IMR-90 (cell line): ENCODE results near the gene MED17. TPM values are rescaled to one million over a fixed set of nuclear protein-coding genes. Genes with fewer than 3 reads are reported as not detected.

Experiments used
- ATAC-seq: fragments of 200-7000 bp; cut with Tn5 transposase; 2 replicates; pipeline ENCODE4 v1.9.1; 2020; ENCODE audit warnings: low read depth, mild to moderate bottlenecking, moderate library complexity
- BruUV-seq: library from RNA; stranded (reverse); fragments of 400-500 nt; replicated peaks from 2 replicates; lab custom pipeline; 2021; lab: Mats Ljungman, UMichigan
- CTCF ChIA-PET: fragments of 300-600 bp; formaldehyde crosslinking; extraction: SDS; loops from one replicate; lab custom pipeline; 2021; ENCODE audit warnings: antibody characterized with exemption; lab: Yijun Ruan, JAX
- POLR2A ChIA-PET: fragments of 300-600 bp; sonication (Branson Sonifier 250); formaldehyde crosslinking; loops from one replicate; lab custom pipeline; 2022; ENCODE audit warnings: antibody characterized with exemption; ENCODE audit not compliant: unreplicated experiment; lab: Charles Lee
- DNase-seq: peaks from one replicate; pipeline ENCODE4 v3.0.0; 2013
- H2AFZ ChIP-seq: replicated peaks from 2 replicates; pipeline ENCODE3; 2013; ENCODE audit warnings: low read length, mild to moderate bottlenecking; ENCODE audit not compliant: poor library complexity
- H2AK5ac ChIP-seq: 2 replicates; pipeline ENCODE4 v1.6.1; 2013; ENCODE audit warnings: low read depth, low read length, inconsistent platforms
- H2AK9ac ChIP-seq: replicated peaks from 2 replicates; pipeline ENCODE3; 2013; ENCODE audit warnings: mild to moderate bottlenecking, low read depth, low read length, moderate library complexity; ENCODE audit not compliant: poor library complexity
- H2BK120ac ChIP-seq: 2 replicates; pipeline ENCODE4 v1.6.1; 2013; ENCODE audit warnings: low read depth, low read length, inconsistent platforms
- H2BK15ac ChIP-seq: 3 replicates; pipeline ENCODE4 v1.6.1; 2013; ENCODE audit warnings: low read depth, low read length, inconsistent platforms
- H2BK20ac ChIP-seq: 2 replicates; pipeline ENCODE4 v1.6.1; 2013; ENCODE audit warnings: low read depth, mild to moderate bottlenecking, inconsistent platforms, low read length, moderate library complexity
- H2BK5ac ChIP-seq: 2 replicates; pipeline ENCODE4 v1.6.1; 2013; ENCODE audit warnings: mild to moderate bottlenecking, low read depth, low read length, inconsistent platforms; ENCODE audit not compliant: poor library complexity, severe bottlenecking
- H3K14ac ChIP-seq: replicated peaks from 2 replicates; pipeline ENCODE4 v1.6.1; 2013; ENCODE audit warnings: low read depth, low read length, inconsistent platforms
- H3K18ac ChIP-seq: 2 replicates; pipeline ENCODE4 v1.6.1; 2013; ENCODE audit warnings: low read depth, low read length, control low read depth
- H3K23ac ChIP-seq: 2 replicates; pipeline ENCODE4 v1.6.1; 2013; ENCODE audit warnings: low read depth, low read length, inconsistent platforms
- H3K27ac ChIP-seq: 2 replicates; pipeline ENCODE4 v1.5.1; 2013; ENCODE audit warnings: mild to moderate bottlenecking, control low read depth, low read length; ENCODE audit not compliant: insufficient read depth
- H3K27me3 ChIP-seq: 2 replicates; pipeline ENCODE4 v1.6.1; 2013; ENCODE audit warnings: low read length; ENCODE audit not compliant: control insufficient read depth, insufficient read depth
- H3K36me3 ChIP-seq: 2 replicates; pipeline ENCODE4 v1.6.1; 2013; ENCODE audit warnings: low read length, mixed read lengths; ENCODE audit not compliant: control insufficient read depth, insufficient read depth
- H3K4ac ChIP-seq: 2 replicates; pipeline ENCODE4 v1.6.1; 2013; ENCODE audit warnings: low read depth, low read length, inconsistent platforms
- H3K4me1 ChIP-seq: 2 replicates; pipeline ENCODE4 v1.6.1; 2013; ENCODE audit warnings: low read length, mixed read lengths; ENCODE audit not compliant: control insufficient read depth, insufficient read depth
- H3K4me2 ChIP-seq: 2 replicates; pipeline ENCODE4 v1.6.1; 2013; ENCODE audit warnings: low read depth, mild to moderate bottlenecking, control low read depth, low read length, moderate library complexity
- H3K4me3 ChIP-seq: 2 replicates; pipeline ENCODE4 v1.5.1; 2013; ENCODE audit warnings: low read depth, mild to moderate bottlenecking, control low read depth, low read length, moderate library complexity; ENCODE audit not compliant: insufficient read depth
- H3K56ac ChIP-seq: 2 replicates; pipeline ENCODE4 v1.6.1; 2013; ENCODE audit warnings: low read length, inconsistent platforms; ENCODE audit not compliant: insufficient read depth; ENCODE audit errors: extremely low read depth
- H3K79me1 ChIP-seq, 2 experiments: 2 replicates each; pipeline ENCODE4 v1.6.1; 2013; ENCODE audit warnings: low read length in 2 of 2, inconsistent platforms in 1 of 2, low read depth in 1 of 2
- H3K9ac ChIP-seq: 2 replicates; pipeline ENCODE4 v1.6.1; 2013; ENCODE audit warnings: low read depth, low read length, control low read depth
- H3K9me1 ChIP-seq: 2 replicates; pipeline ENCODE4 v1.6.1; 2013; ENCODE audit warnings: low read length, inconsistent platforms; ENCODE audit not compliant: insufficient read depth
- H3K9me3 ChIP-seq: 2 replicates; pipeline ENCODE4 v1.6.1; 2013; ENCODE audit warnings: low read length; ENCODE audit not compliant: control insufficient read depth, insufficient read depth
- H4K20me1 ChIP-seq: 2 replicates; pipeline ENCODE4 v1.6.1; 2013; ENCODE audit warnings: low read length, inconsistent platforms; ENCODE audit not compliant: insufficient read depth
- H4K5ac ChIP-seq: 2 replicates; pipeline ENCODE4 v1.6.1; 2013; ENCODE audit warnings: mild to moderate bottlenecking, low read depth, low read length, control low read depth
- H4K8ac ChIP-seq, 2 experiments: 2 replicates each; pipeline ENCODE4 v1.6.1; 2013; ENCODE audit warnings: low read depth in 2 of 2, low read length in 2 of 2, control low read depth in 1 of 2, inconsistent platforms in 1 of 2
- H4K91ac ChIP-seq: 2 replicates; pipeline ENCODE4 v1.6.1; 2013; ENCODE audit warnings: low read depth, low read length, inconsistent platforms; ENCODE audit not compliant: insufficient read depth
- CEBPB ChIP-seq: IDR thresholded peaks from 2 replicates; pipeline ENCODE4 v1.6.1; 2012; ENCODE audit warnings: low read depth, low read length, improper control_type of control experiment
- CHD1 ChIP-seq: IDR thresholded peaks from 2 replicates; pipeline ENCODE4 v1.6.1; 2012; ENCODE audit warnings: low read depth, low read length, improper control_type of control experiment
- FOS ChIP-seq: fragments of 150-350 bp; IDR thresholded peaks from 2 replicates; pipeline ENCODE4 v1.6.1; 2016; ENCODE audit warnings: low read depth, low read length
- MAFK ChIP-seq: IDR thresholded peaks from 2 replicates; pipeline ENCODE4 v1.6.1; 2012; ENCODE audit warnings: low read depth, low read length, improper control_type of control experiment
- MXI1 ChIP-seq: IDR thresholded peaks from 2 replicates; pipeline ENCODE4 v1.6.1; 2012; ENCODE audit warnings: low read depth, mild to moderate bottlenecking, low read length, moderate library complexity, borderline replicate concordance
- NFE2L2 ChIP-seq: fragments of 150-350 bp; IDR thresholded peaks from 2 replicates; pipeline ENCODE4 v1.6.1; 2016; ENCODE audit warnings: low read depth, mild to moderate bottlenecking, low read length
- RCOR1 ChIP-seq: IDR thresholded peaks from 2 replicates; pipeline ENCODE4 v1.6.1; 2012; ENCODE audit warnings: mild to moderate bottlenecking, low read length, improper control_type of control experiment; ENCODE audit not compliant: insufficient replicate concordance
- SMC3 ChIP-seq: fragments of 150-350 bp; IDR thresholded peaks from 2 replicates; pipeline ENCODE4 v1.6.1; 2016; ENCODE audit warnings: low read depth, mild to moderate bottlenecking, antibody characterized with exemption, low read length, moderate library complexity
- whole genome bisulfite sequencing, 2 experiments: methylation state at CpG; one replicate each; pipeline versions ENCODE4 v1.1.5 to v1.1.7; 2013; ENCODE audit warnings: missing lambda C conversion rate in 2 of 2; ENCODE audit not compliant: insufficient read length in 1 of 2; ENCODE audit errors: extremely low coverage in 2 of 2; 5-methylcytosine and 5-hydroxymethylcytosine counted together
- dilution Hi-C: fragments of 300-500 bp; cut with HindIII; formaldehyde crosslinking; loops from one replicate; pipeline ENCODE4 v1.14.3; 2018; ENCODE audit warnings: low sequenced_read_pairs; ENCODE audit not compliant: unreplicated experiment
- in situ Hi-C: fragments of 300-500 bp; cut with MboI; formaldehyde crosslinking; loops from 3 replicates; pipeline ENCODE4 v1.14.3; 2019; ENCODE audit warnings: low sequenced_read_pairs, inconsistent platforms, mixed read lengths
- intact Hi-C: fragments of 100-400 bp; cut with micrococcal nuclease; formaldehyde crosslinking; loops from 2 replicates; pipeline ENCODE4 v1.10.0; 2022
- polyA plus RNA-seq, 3 experiments: library from polyadenylated mRNA; depleted of rRNA; stranded (reverse); fragments of >200 nt; gene quantifications; 2 replicates each; pipeline ENCODE4 v1.2.3, GENCODE V29; 2012; ENCODE audit warnings: low replicate concordance in 1 of 3
- total RNA-seq: library from RNA; depleted of rRNA; stranded (reverse); fragments of >200 nt; gene quantifications from 2 replicates; pipeline ENCODE4 v1.2.3, GENCODE V29; 2012
- TF ChIP-seq, protein P1 (sequence below): fragments of 150-350 bp; IDR thresholded peaks from 2 replicates; pipeline ENCODE4 v1.6.1; 2017; ENCODE audit warnings: mild to moderate bottlenecking, antibody characterized with exemption, low read length, low read depth

MED17 gene
- total and polyA plus RNA-seq, 2 of the 4 experiments (the other 2 are of a cell fraction), result 20.0 to 23.3 TPM

DNA sequence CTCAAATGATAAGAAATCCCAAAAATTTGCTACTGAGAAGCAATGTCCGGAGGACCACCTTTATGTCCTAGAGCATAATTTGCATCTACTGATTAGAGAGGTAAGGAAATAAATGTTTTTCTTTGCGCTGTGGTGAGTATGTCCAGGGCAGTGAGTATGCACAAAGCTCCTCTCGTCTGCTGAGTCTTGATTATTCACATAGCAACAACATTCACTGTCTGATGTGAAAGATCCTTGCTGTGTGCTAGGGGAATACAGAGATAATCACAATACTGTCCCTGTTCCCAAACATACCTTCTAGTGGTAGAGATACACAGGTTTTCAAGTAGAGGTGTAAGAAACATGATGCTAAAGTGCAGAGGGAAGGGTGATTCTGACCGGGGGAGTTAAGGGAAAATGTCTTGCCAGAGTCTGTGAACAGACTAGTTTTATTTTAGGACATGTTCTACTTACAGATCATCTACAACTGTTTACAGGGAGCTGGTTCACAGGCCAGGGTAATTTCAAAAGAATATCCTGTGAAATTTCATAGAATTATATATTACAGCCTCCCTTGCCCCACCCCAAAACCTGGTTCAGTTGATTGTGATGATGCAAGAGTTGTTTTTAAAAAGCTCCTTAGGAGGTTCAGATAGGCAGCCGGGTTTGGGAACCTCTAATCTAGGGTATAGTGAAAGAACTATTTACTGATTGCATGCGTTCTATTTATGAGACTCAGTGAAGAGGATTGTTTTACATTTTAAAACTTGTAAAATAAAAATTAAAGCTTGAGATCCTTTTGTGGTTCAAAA is 12.6 kb downstream of the MED17 start:
- no peak overlapping the region for H3K14ac ChIP-seq
- no peak overlapping the region for H4K91ac ChIP-seq
- H2BK20ac ChIP-seq, result no peak overlapping the region
- H2AK5ac ChIP-seq, result no peak overlapping the region
- ChIA-PET POLR2A (interaction anchor here (1.1 kb wide), 1 partner anchor 13 kb away, joined by 4 read pairs; the partner anchor contains the start of gene MED17), CTCF (no interaction called here)
- dilution Hi-C loops (no loop called here), in situ Hi-C loops (no loop called here), intact Hi-C loops (no loop called here)
- no peak overlapping the region for H2BK5ac ChIP-seq
- WGBS, 2 experiments, result 100% methylated on average over 1 of the region's 6 CpGs; no CpG with 5 or more reads in 1 of the 2 experiments
- H3K9me1 ChIP-seq, result no peaks in the 10 kb centered on the region
- H2AK9ac ChIP-seq, result no peak overlapping the region
- no peak overlapping the region for H2AFZ ChIP-seq
- H3K18ac ChIP-seq, result no peak overlapping the region
- no peaks in the 10 kb centered on the region for H4K20me1 ChIP-seq
- DNase-seq (no peak), ATAC-seq (no peak)
- no peak overlapping the region for H3K56ac ChIP-seq
- no peak overlapping the region for H3K4ac ChIP-seq
- no peak overlapping the region for H2BK15ac ChIP-seq
- H3K9me3 ChIP-seq, result no peaks in the 10 kb centered on the region
- no TSS peak for BruUV-seq
- peaks cover 53% of the 10 kb centered on the region for H3K36me3 ChIP-seq
- H3K4me1 ChIP-seq, result no peaks in the 10 kb centered on the region
- H4K5ac ChIP-seq, result no peak overlapping the region
- peaks cover 10 to 31% of the 10 kb centered on the region in 2 experiments; a peak in 3 of 4 replicates for H3K79me1 ChIP-seq
- no peak overlapping the region for H3K23ac ChIP-seq
- no peak overlapping the region for H3K4me2 ChIP-seq
- no peak overlapping the region for H2BK120ac ChIP-seq
- H4K8ac ChIP-seq, result no peak overlapping the region
- TF ChIP-seq CEBPB (peak; percentile 49; the same call in 1 of the 2 replicates), MAFK (no peak), FOS (no peak), NFE2L2 (no peak), SMC3 (no peak), RCOR1 (no peak), CHD1 (no peak), MXI1 (no peak)
- TF ChIP-seq, protein P1, sequence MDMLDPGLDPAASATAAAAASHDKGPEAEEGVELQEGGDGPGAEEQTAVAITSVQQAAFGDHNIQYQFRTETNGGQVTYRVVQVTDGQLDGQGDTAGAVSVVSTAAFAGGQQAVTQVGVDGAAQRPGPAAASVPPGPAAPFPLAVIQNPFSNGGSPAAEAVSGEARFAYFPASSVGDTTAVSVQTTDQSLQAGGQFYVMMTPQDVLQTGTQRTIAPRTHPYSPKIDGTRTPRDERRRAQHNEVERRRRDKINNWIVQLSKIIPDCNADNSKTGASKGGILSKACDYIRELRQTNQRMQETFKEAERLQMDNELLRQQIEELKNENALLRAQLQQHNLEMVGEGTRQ, result no peak
- no peaks in the 10 kb centered on the region for H3K27me3 ChIP-seq
- H3K9ac ChIP-seq, result no peak overlapping the region
- H3K4me3 ChIP-seq, result no peak overlapping the region
- no peak overlapping the region for H3K27ac ChIP-seq
